ENCODE data around the gene NTN1. TPM values are rescaled to one million over a fixed set of nuclear protein-coding genes. Genes with fewer than 3 reads are reported as not detected.

NTN1 gene
- total and polyA plus RNA-seq, 2 of the 13 experiments (the other 11 are each of a cell fraction or from before 2014, with no cell fraction given): 0.04 to 0.05 TPM

DNA sequence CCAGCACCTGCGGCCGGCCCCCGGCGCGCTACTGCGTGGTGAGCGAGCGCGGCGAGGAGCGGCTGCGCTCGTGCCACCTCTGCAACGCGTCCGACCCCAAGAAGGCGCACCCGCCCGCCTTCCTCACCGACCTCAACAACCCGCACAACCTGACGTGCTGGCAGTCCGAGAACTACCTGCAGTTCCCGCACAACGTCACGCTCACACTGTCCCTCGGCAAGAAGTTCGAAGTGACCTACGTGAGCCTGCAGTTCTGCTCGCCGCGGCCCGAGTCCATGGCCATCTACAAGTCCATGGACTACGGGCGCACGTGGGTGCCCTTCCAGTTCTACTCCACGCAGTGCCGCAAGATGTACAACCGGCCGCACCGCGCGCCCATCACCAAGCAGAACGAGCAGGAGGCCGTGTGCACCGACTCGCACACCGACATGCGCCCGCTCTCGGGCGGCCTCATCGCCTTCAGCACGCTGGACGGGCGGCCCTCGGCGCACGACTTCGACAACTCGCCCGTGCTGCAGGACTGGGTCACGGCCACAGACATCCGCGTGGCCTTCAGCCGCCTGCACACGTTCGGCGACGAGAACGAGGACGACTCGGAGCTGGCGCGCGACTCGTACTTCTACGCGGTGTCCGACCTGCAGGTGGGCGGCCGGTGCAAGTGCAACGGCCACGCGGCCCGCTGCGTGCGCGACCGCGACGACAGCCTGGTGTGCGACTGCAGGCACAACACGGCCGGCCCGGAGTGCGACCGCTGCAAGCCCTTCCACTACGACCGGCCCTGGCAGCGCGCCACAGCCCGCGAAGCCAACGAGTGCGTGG lies 1.5 kb downstream of the NTN1 start:
- FAIRE-seq (no peak), ATAC-seq (no peak), DNase-seq (ENCODE audit: low spot score) (no peak)
- Histone ChIP-seq H2AFZ (ENCODE audit: low read length) (no peak overlapping the region), H3K4me1 (ENCODE audit: insufficient read depth, low read length) (no peaks in the 10 kb centered on the region), H3K27ac (ENCODE audit: extremely low read length, insufficient read depth, low read length) (no peak overlapping the region), H3K4me2 (ENCODE audit: low read depth, low read length) (no peak overlapping the region), H3K9ac (ENCODE audit: insufficient read depth, low read depth, low read length) (no peak overlapping the region), H3K27me3 (ENCODE audit: control insufficient read depth in 1 of 2, insufficient read depth in 2 of 2, low read length in 2 of 2) (peaks cover 2 to 58% of the 10 kb centered on the region in 2 experiments), H3K4me3 (replicated peaks in 1 of 3; ENCODE audit: insufficient read depth in 1 of 3, low read depth in 2 of 3, low read length in 3 of 3) (no peak overlapping the region), H3K36me3 (replicated peaks in 1 of 2; ENCODE audit: control insufficient read depth in 1 of 2, insufficient read depth in 2 of 2, low read length in 2 of 2) (no peaks in the 10 kb centered on the region), H3K79me2 (ENCODE audit: insufficient read depth, low read length) (no peaks in the 10 kb centered on the region), H3K9me3 (ENCODE audit: low read length) (no peaks in the 10 kb centered on the region), H4K20me1 (ENCODE audit: insufficient read depth, low read length) (no peaks in the 10 kb centered on the region)
- 85% methylated on average over 93 of the region's 106 CpGs for WGBS (ENCODE audit: low lambda C conversion rate)
- no TSS peak for BruUV-seq (replicated peaks)
- in situ Hi-C loops (cut with HindIII; ENCODE audit: extremely low pct_ligation_motif_present, low pct_unique_long_range_greater_than_20kb): no loop called here
- TF ChIP-seq ZBTB42 (CRISPR knock-in tag; IDR thresholded peaks at IDR 0.05): no peak
- TF ChIP-seq ELF1 (CRISPR knock-in tag; IDR thresholded peaks at IDR 0.05): no peak
- no peak for TF ChIP-seq CBX2 (IDR thresholded peaks at IDR 0.05; ENCODE audit: low read depth, low read length)
- TF ChIP-seq CBX2 (CRISPR knock-in tag; IDR thresholded peaks at IDR 0.05; ENCODE audit: low read depth): no peak
- TF ChIP-seq ZFP1 (CRISPR knock-in tag; IDR thresholded peaks at IDR 0.05): no peak
- no peak for TF ChIP-seq ZNF772 (CRISPR knock-in tag; IDR thresholded peaks at IDR 0.05)
- TF ChIP-seq ZNF883 (CRISPR knock-in tag; IDR thresholded peaks at IDR 0.05; ENCODE audit: not compliant biosample characterization): no peak
- intact Hi-C loops (cut with micrococcal nuclease; ENCODE audit: unreplicated experiment): no loop called here
- ChIA-PET POLR2A (no interaction called here), CTCF (ENCODE audit: low intra/inter-chr PET ratio, low total read pairs) (no interaction called here)

DNA sequence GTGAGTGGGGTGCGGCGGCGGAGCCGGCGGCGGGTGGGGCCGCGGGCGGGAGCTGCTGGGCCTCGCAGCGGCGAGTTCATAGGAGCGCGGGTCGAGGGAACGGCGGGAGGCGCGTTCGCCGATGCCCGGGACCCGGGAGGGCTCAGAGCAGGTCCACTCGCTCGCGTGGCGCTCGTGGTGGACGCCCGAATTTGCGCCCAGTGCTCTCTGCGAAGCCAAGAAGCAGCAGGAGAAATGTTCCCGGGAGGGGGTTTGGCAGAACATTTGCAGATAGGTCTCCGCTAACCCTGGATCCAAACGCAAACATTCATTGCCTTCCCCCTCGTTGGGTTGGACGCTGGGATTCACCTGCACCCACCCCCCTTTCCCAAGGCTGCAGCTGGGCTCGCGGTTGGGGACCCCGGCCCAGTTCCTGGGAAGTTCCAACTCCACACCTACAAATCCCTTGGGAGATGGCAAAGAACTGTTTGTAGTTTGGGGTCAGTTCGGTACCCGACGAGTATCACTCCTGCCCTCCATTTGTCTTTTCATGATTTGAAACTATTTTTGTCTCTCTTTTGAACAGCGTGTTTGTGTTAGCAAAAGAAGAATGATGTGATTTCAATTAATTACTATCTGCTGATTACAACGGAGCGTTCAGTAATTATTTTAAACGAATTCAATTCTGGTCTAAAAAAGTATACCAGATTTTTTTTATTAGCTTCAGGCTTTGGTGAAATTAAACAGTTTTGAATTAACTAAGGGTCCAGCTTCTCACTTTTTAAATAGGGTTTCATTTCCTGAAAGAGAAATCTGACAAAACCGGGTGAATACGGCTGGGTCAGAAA lies 2.3 kb downstream of the NTN1 start:
- intact Hi-C loops (cut with micrococcal nuclease; ENCODE audit: unreplicated experiment): no loop called here
- peaks cover 0 to 60% of the 10 kb centered on the region in 2 experiments; a peak in 4 of 5 replicates for H3K27me3 ChIP-seq (ENCODE audit: control insufficient read depth in 1 of 2, insufficient read depth in 2 of 2, low read length in 2 of 2)
- BruUV-seq (replicated peaks): no TSS peak
- no peaks in the 10 kb centered on the region for H4K20me1 ChIP-seq (ENCODE audit: insufficient read depth, low read length)
- no peaks in the 10 kb centered on the region for H3K9me3 ChIP-seq (ENCODE audit: low read length)
- no peaks in the 10 kb centered on the region for H3K4me1 ChIP-seq (ENCODE audit: insufficient read depth, low read length)
- no peak overlapping the region for H3K27ac ChIP-seq (ENCODE audit: extremely low read length, insufficient read depth, low read length)
- H3K9ac ChIP-seq (ENCODE audit: insufficient read depth, low read depth, low read length): no peak overlapping the region
- no peaks in the 10 kb centered on the region for H3K36me3 ChIP-seq (replicated peaks in 1 of 2; ENCODE audit: control insufficient read depth in 1 of 2, insufficient read depth in 2 of 2, low read length in 2 of 2)
- 68% methylated on average over 46 of the region's 49 CpGs for WGBS (ENCODE audit: low lambda C conversion rate)
- H2AFZ ChIP-seq (ENCODE audit: low read length): no peak overlapping the region
- no peak for FAIRE-seq
- no peak for ATAC-seq
- ChIA-PET POLR2A (no interaction called here), CTCF (ENCODE audit: low intra/inter-chr PET ratio, low total read pairs) (no interaction called here)
- in situ Hi-C loops (cut with HindIII; ENCODE audit: extremely low pct_ligation_motif_present, low pct_unique_long_range_greater_than_20kb): no loop called here
- TF ChIP-seq SP2 (CRISPR knock-in tag; IDR thresholded peaks at IDR 0.05): no peak
- H3K79me2 ChIP-seq (ENCODE audit: insufficient read depth, low read length): no peaks in the 10 kb centered on the region
- no peak for DNase-seq (ENCODE audit: low spot score)
- H3K4me2 ChIP-seq (ENCODE audit: low read depth, low read length): no peak overlapping the region
- H3K4me3 ChIP-seq (replicated peaks in 1 of 3; ENCODE audit: insufficient read depth in 1 of 3, low read depth in 2 of 3, low read length in 3 of 3): no peak overlapping the region

Measured in HepG2 (cell line).